ENCODE measurements around the gene GFOD1.

GFOD1 gene, protein sequence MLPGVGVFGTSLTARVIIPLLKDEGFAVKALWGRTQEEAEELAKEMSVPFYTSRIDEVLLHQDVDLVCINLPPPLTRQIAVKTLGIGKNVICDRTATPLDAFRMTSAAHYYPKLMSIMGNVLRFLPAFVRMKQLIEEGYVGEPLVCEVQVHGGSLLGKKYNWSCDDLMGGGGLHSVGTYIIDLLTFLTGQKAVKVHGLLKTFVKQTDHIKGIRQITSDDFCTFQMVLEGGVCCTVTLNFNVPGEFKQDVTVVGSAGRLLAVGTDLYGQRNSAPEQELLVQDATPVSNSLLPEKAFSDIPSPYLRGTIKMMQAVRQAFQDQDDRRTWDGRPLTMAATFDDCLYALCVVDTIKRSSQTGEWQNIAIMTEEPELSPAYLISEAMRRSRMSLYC

DNA sequence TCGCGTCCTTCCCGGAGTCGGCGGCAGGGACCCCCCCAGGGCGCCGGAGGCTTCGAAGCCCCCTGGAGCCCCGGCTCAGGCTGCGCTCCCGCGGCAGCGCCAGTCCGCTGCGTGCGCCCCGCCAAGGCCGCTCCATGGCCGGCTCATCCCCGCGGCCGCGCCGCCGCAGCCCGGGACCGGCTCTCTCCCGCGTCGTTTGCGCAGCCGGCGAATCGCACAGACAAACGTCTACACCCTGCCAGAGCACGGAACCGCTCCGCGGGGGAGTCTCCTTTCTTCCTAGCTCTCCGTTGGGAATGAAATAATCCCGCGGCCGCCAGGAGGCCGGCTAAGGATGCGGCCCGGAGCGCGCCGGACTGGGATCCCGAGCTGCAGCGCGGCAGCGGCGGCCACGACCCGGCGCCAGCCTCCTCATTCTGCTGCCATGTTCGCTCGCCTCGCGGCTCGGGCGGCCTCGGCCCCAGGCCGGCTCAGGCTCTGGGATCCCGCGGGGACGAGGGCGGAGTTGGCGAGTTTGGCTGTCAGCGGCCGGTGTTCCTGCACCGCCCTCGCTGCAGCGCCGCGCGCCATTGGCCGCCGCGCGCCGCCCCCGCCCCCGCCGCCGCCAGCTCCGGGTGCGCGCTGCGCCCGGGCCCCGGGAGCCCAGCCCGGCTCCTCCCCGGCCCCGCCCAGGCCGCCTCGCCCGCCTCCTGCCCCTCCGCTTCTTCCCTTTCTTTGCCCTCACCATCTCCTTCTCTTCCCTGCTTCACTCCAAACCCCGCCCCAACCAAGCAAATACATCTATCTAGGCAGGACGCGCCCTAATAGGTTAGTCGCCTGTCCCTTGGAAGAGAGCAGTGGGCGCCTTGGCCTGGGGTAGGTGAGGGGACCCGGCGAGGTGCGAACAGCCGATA, at the start of gene GFOD1:
GFOD1 (minus strand) TSS at position 479 of the 893 bp plus-strand sequence. CDS start 710 bp downstream, outside the sequence.
- DNase-seq (ENCODE audit: low read depth) = peak; percentile 78

DNA sequence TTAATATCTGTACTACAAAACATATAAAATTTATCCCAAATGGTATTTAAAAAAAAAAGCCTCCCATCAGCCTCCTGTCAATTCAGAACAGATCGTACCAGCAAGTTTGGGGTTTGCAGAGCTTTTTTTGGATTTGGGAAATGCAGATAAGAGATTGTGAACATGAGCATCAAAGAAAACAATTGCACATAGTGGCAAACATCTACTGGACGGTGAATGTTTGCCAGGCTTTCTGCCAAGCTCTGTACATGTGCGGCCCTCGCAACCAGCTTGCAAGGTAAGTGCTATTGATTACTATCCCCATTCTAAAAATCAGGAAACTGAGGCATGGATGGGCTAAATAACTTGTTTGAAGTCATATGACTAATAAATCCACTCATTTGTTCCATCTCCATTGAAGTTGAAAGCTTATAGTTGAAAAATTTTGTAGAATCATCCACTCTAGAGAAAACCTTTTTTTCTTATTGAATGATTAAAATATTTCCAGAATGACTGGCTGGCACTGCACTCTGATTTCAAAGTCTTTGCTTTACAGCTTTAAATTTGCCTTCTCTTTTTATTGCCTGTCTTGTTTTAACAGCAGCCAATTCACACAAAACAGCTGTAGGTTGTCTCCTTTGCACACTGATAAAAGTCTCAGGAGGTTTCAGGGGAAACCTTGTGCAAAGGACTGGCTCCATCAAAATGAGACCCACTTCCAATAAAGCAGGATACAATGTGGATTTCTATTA, 49.6 kb upstream of the GFOD1 start:
- no peak for DNase-seq (ENCODE audit: low read depth)

DNA sequence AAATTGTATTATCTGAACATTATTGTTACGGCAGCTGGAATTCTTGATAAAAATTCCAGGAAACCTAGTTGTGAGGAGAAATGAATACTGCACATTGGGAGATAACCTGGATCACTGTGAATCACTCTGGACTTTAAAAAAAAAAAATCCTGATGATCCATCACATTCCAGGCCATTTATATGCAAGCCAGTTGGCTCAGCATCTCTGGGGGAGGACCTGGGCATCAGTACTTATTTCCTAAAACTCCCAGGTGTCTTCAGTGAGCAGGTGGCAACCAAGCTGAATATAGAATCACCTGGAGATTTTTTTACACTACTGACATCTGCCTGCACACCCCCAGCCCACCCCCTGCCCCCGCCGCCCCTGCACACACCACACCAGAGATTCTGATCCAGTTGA, 47.9 kb upstream of the GFOD1 start:
- no peak for DNase-seq (ENCODE audit: low read depth)

DNA sequence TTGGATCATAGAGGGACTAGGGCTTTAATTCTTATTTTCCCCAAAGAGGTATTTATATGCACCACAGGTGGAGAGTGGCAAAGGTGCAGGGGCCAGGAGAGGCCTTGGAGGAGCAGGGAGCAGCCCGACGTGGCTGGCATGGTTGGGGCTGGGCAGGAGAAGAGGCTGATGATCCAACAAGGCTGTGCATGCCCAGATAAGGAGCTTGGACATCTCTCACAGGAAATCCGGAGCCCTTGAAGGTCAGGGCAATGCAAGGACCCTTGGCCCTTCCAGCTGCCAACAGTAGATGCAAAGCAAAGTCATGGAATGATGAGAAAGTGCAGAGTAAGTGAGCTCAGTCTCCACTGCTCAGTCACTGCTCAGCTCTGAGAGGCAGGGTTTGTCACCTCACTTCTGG, 47.1 kb upstream of the GFOD1 start:
- DNase-seq (ENCODE audit: low read depth) = no peak

DNA sequence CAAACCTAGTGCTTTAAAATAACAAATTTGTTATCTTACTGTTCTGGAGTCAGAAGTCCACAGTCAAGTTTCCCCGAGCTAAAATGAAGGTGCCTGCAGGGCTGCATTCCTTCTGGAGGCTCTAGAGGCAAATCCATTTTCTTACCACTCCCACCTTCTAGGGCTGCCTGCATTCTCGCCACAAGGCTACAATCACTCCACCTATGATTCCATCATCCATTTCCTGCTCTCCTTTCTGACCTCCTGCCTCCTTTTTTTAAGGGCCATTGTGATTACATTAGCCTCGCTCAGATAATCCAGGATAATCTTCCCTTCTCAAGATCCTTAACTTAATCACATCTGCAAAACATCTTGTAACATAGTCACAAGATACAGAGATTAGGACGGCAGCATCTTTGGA, 44.6 kb upstream of the GFOD1 start:
- DNase-seq (ENCODE audit: low read depth) = no peak

DNA sequence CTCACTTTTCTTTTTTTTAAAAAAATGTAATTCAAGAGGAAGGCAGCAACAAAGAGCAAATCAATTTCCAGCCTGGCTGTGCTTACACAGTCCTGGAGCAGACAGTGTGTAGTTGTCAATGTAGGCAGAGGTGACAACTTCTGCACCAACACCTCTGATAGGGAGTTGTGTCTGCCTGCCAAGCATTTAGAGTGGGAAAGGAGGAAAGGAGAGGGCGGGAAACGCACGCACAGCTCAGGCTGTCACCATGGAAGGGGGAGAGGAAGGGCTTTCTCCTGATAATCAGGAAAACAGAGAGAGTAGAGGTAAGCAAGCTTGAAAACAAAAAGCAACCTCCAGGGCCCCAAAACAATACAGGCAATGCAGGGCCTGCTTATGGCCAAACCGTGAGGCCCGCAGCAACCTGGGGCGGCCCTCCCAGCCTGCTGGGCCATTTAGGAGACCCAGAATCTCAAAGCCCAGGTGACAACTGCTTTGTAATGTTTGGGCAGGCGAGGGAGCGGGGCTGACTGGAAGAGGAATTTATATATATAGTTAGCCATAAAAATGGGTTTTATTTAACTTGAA, 41.5 kb upstream of the GFOD1 start:
- no peak for DNase-seq (ENCODE audit: low read depth)

DNA sequence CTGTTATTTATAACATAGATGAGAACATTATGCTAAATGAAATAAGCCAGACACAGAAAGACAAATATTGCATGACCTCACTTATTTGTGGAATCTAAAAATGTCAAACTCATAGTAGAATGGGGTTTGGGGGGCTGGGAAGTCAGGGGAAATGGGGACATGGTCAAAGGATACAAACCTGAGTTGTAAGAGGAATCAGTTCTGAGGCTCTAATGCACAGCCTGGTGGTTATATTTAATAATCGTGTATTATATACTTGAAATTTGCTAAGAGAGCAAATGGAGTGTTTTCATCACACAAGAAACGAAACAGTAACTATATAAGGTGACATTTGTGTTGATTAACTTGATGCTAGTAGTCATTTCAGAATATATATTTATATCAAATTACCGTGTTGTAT, 40.8 kb upstream of the GFOD1 start:
- no peak for DNase-seq (ENCODE audit: low read depth)

DNA sequence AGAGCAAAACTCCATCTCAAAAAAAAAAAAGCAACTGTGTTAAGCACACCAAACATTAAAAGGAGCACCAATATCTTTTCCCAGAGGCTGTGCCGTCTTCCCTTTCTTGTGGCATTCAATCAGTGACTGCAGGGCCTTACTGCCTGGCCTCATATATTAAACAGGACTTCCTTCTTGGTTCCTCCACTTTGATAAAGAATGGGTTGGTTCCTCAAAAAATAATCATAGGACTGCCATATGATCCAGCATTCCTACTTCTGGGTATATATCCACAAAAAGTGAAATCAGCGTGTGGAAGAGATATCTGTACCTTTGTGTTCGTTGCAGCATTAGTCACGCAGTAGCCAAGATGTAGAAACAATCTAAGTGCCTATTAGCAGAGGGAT, 40.3 kb upstream of the GFOD1 start:
- no peak for DNase-seq (ENCODE audit: low read depth)

DNA sequence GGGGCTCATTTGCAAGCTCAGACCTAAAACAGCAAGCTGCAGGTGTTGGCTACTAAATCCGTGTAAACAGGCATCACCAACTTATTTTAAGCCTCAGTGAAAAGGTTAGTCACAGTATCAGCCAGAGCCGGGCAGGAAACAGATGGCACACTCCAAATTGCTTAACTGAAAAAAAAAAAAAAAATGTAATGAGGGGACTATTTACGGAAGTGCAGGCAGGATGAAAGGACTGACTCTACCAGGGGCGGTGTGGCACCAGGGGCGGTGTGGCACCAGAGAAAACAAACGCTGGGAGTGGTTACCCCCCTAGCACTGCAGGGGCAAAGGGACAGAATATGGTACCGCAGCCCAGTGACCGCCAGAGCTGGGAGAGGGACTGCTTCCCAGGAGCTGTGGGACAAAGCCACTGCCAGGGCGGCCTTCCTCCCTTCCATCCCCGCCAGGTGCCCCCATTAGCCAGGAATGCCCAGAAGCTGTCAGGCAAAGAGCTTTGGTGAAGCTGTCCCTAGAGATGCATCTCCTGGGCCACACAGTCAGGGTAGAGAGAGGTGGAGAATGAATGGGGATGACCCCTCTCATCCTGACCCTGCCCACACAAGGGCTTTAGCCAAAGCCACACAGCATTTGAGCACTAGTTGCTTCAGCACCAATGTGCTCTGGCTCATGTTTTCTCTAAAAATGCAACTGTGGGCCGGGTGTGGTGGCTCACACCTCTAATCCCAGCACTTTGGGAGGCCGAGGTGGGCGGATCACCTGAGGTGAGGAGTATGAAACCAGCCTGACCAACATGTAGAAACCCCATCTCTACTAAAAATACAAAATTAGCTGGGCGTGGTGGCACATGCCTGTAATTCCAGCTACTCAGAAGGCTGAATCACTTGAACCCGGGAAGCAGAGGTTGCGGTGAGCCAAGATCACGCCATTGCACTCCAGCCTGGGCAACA, 39.6 kb upstream of the GFOD1 start:
- no peak for DNase-seq (ENCODE audit: low read depth)

DNA sequence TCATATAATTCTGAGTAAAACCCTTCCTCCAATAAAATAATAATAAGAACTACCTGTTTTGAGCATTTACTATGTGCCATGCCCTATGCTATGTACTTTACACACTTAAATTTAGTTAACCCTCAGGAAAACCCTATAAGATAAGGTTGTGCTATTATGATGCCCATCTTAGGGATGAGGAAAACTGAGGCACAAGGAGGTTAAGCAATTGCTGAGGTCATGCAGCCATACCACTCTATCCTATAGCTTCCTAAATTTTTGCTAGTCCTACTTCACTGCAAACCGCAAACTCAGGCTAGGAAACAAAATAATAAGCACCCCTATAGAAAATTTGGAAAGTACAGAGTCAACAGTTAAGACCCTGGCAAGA, 38.9 kb upstream of the GFOD1 start:
- DNase-seq (ENCODE audit: low read depth) = no peak

DNA sequence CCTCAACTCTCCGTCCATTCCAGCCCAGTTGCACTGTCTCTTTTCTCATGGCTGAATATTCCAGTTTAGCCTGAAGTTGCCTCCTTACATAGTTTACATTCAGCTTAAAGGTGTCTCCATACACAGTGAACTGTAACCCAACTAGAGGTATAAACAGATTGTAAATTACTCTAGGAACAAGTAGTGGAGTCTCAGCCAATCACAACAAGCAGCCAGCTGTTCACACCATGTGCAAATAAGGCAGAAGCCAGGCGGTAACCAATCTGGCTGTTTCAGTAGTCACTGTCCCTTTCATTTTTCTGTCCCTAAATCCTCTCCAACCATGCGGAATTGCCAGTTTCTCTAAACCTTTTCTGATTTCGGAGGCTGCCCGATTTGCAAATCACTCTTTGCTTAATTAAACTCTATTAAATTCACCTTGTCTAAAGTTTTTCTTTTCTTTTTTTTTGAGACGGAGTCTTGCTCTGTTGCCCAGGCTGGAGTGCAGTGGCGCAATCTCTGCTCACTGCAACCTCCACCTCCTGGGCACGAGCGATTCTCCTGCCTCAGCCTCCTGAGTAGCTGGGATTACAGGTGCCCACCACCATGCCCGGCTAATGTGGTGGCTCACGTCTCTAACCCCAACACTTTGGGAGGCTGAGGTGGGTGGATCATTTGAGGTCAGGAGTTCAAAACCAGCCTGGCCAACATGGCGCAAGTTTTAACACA, 37.6 kb upstream of the GFOD1 start:
- no peak for DNase-seq (ENCODE audit: low read depth)

DNA sequence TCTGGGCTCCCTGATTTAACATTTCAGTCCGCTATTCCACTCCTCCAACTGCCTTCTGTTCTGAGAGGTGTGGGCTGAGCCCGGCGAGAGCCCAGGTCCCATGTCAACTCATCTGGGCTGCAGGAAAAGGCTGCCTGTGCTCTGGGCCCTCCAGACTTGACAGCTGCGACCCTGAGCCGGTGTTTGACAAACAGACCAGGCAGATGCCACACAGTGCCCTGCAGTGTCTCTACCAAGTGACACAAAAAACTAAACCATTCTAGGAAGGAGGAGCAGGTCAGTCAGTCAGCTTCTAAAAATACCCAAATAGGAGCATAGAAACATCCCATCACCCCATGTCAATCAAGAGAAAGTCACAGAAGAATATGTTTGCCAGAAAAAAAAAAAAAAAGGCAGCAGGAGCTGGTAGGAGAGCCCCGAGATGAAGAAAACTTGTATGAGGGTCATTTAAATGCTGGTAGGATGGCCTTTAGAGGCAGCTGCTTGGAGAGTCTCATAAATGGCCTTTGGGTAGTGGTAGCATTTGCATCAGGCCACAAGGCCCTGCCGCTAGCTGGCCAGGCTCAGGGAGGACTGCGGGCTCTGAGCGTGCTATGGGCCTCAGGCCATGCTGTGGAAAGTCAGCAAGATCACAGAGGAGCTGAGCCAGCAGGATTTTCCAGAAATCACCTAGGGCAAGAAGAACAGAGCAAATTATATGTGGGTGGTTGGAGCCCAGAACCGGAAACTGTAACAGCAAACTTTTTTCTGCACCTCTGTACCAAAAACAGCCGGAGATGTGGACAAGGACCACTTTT, 36.6 kb upstream of the GFOD1 start:
- no peak for DNase-seq (ENCODE audit: low read depth)

DNA sequence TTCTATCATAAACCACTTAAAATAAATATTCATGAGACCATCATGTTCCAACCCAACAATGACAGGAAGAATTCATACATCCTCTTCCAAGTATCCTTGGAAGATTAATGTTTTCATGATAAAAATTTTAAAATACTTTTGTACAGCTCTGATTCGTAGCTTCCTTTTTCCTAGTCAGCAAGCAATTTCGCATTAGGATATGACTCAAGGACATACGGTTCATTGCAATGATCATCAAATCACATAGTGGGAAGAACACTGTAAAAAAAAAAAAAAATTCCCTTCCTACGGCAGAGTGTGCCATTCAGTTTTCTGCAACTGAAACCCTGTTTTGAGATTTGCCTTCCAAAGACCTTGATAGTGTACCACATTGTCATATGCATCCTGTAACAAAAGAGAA, 35.3 kb upstream of the GFOD1 start:
- no peak for DNase-seq (ENCODE audit: low read depth)

DNA sequence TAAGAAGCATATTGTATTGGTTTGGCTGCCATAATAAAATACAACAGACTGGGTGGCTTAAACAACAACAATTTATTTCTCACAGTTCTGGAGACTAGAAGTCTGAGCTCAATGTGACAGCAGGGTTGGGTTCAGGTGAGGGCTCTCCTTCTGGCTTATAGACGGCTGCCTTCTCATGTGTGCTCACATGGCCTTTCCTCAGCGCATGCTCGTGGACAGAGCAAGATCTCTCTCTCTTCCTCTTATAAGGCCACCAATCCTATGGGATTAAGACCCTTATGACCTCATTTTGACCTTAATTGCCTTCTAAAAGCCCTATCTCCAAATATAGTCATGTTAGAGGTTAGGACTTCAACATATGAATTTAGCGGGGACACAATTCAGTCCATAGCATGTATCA, 32.4 kb upstream of the GFOD1 start:
- DNase-seq (ENCODE audit: low read depth) = no peak

DNA sequence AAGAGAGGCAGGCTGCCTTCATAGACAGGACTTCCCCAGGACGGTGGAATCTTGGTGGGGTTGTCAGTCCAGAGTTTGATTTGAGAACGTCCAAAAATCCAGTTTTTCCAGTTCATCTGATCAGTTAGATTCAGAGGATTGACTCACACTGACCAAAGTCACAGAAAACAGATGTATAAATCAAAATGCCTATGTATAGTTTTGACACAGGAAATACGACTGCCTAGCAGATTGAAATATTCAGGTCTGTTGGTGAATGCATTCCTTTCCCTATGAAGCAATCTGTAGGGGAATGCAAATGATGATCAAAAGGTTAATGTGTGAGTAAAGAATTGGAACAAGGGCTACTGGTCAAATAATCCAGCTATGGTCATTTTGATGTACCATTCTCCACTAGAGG, 29.7 kb upstream of the GFOD1 start:
- DNase-seq (ENCODE audit: low read depth) = no peak

DNA sequence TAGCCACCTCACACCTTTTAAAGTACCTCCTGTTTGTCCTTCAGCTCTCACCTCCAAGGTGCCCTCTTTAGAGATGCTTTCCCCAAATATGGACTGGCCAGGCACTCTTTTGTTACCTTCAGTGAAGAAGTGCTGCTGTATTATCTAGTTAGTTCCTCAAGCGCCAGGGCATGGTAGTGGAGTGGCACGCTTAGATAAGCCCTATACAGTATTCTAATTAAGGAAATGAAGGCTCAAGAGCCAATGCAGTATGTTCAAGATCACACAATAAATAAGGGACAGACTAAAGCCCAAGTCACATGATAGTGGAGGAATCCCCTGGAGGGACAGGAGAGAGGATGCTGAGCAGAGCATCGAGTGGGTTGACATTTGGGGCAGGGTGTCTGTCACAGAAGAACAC, 28.5 kb upstream of the GFOD1 start:
- DNase-seq (ENCODE audit: low read depth) = no peak

DNA sequence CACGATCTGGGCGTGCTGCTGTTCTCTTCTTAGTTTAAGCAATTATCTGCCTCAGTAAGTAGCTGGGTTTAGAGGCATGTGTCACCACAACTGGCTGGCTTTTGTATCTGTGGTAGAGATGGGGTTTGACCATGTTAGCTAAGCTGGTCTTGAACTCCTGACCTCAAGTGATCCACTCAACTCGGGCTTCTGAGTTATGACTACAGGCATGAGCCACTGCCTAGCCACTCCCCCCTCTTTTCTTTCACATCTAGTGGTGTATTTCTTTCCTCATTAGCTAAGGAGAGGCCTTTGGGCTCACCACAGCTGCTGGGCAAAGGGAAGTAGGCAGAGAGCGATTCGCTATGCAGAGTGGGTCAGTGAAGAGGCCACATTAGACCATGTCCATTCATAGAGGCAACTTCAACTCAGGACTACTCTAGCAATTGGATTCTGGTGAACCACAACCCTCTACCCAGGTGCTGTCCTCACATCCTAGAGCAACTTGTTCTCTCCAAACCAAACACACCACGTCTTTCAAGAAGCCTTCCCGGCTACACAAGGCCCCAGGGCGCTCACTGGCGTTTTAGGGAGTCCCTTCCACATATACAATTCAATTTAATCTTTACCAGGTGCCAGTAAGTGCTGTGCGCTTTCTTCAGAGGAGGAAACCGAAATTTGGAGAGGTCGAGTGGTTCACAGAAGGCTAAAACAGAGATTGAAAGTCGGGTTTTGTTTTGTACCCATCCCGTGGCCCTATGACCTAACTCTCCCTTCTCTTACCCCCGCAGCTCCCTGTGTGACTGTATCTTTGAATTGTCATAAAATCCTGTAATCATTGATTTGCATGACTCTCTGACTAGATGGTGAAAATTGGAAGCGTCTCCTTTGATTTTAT, 26.5 kb upstream of the GFOD1 start:
- no peak for DNase-seq (ENCODE audit: low read depth)

DNA sequence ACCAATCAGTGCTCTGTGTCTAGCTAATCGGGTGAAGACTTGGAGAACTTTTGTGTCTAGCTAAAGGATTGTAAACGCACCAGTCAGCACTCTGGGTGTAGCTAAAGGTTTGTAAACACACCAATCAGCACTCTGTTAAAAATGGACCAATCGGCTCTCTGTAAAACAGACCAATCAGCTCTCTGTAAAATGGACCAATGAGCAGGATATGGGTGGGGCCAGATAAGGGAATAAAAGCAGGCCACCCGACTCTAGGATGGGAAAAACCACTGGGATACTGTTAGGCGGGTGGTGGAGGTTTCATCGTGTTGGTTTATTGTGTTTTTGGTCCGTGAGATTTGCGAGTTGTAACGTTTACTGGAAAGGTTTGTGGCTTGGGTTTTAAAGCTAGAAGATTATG, 25.5 kb upstream of the GFOD1 start:
- no peak for DNase-seq (ENCODE audit: low read depth)

Measured in stimulated activated CD8-positive, alpha-beta memory T cell treated with anti-CD3 and anti-CD28 coated beads, Interleukin-12 subunit alpha, Interleukin-12 subunit beta, amount 100 ng/mL, for 4 hours (primary cell).